ENCODE data around the gene AXDND1. TPM values are rescaled to one million over a fixed set of nuclear protein-coding genes. Genes with fewer than 3 reads are reported as not detected.

Gene AXDND1
- total RNA-seq, 1 experiment from 2014 or later = 0.48 TPM

GRCh38 chr1:179323436-179323835 is 42.3 kb upstream of the AXDND1 start:
- TF ChIP-seq CTCF (conservative IDR thresholded peaks at IDR 0.05) = no peak
- Histone ChIP-seq H3T11ph (ENCODE audit: low read length) (no peak overlapping the region), H2BK120ac (ENCODE audit: low read depth, low read length, poor library complexity, severe bottlenecking) (no peak overlapping the region), H3K79me1 (ENCODE audit: insufficient read depth, low read depth, low read length, poor library complexity, severe bottlenecking) (no peaks in the 10 kb centered on the region), H2BK20ac (ENCODE audit: low read depth, low read length, poor library complexity, severe bottlenecking) (no peak overlapping the region), H2BK12ac (ENCODE audit: insufficient read length, low read depth, low read length) (no peak overlapping the region), H4K8ac (replicated peaks; ENCODE audit: insufficient read length, low read depth, low read length) (no peak overlapping the region), H2AFZ (ENCODE audit: low read length) (no peak overlapping the region), H3K9me3 (ENCODE audit: control insufficient read depth, low read depth, low read length) (no peaks in the 10 kb centered on the region), H3K4me2 (ENCODE audit: insufficient read depth, insufficient read length, low read length) (no peak overlapping the region), H3K27me3 (ENCODE audit: insufficient read depth, low read length) (no peaks in the 10 kb centered on the region), H3K9ac (ENCODE audit: extremely low read depth, insufficient read length, low read length) (no peak overlapping the region), H4K20me1 (ENCODE audit: control insufficient read depth, insufficient read depth, insufficient read length) (no peaks in the 10 kb centered on the region), H3K56ac (ENCODE audit: insufficient read length, low read depth, low read length) (no peak overlapping the region), H3K14ac (ENCODE audit: insufficient read depth, low read length) (no peak overlapping the region), H4K5ac (ENCODE audit: insufficient read length, low read depth, low read length) (no peak overlapping the region), H3K23ac (ENCODE audit: insufficient read length, low read depth, low read length) (no peak overlapping the region), H2AK5ac (ENCODE audit: insufficient read length, low read length) (no peak overlapping the region), H2BK5ac (ENCODE audit: insufficient read length, low read length) (no peak overlapping the region), H3K27ac (ENCODE audit: insufficient read length, low read depth, low read length) (no peak overlapping the region), H3K4me1 (ENCODE audit: insufficient read depth, low read length) (no peaks in the 10 kb centered on the region), H3K79me2 (ENCODE audit: insufficient read depth, low read length) (no peaks in the 10 kb centered on the region), H2BK15ac (ENCODE audit: low read depth, low read length) (no peak overlapping the region), H4K91ac (ENCODE audit: insufficient read length, low read depth, low read length) (no peak overlapping the region), H3K18ac (ENCODE audit: insufficient read length, low read depth, low read length) (no peak overlapping the region), H3K4ac (ENCODE audit: low read depth, low read length) (no peak overlapping the region), H3K23me2 (ENCODE audit: insufficient read length, low read depth, low read length, poor library complexity, severe bottlenecking) (no peaks in the 10 kb centered on the region)
- no peak overlapping the region for H3K27ac Mint-ChIP-seq
- no peak overlapping the region for H3K4me3 Mint-ChIP-seq
- DNase-seq = no peak
- no peaks in the 10 kb centered on the region for H3K27me3 Mint-ChIP-seq (ENCODE audit: low read depth)
- peaks cover 0 to 5% (median 0%) of the 10 kb centered on the region in 3 experiments; a peak in 1 of 7 replicates for H3K36me3 Mint-ChIP-seq (ENCODE audit: insufficient read depth in 1 of 3, low read depth in 3 of 3)
- no peaks in the 10 kb centered on the region for H3K9me3 Mint-ChIP-seq
- peaks cover 6% of the 10 kb centered on the region in 2 experiments; a peak in 3 of 4 replicates for H3K4me1 Mint-ChIP-seq
- no CpG with 5 or more reads among the region's 4 CpGs for WGBS (ENCODE audit: extremely low coverage, insufficient read length, low lambda C conversion rate)
